ENCODE measurements around the gene PRPH. TPM values are rescaled to one million over a fixed set of nuclear protein-coding genes. Genes with fewer than 3 reads are reported as not detected.

PRPH gene
- total and polyA plus RNA-seq, 9 of the 15 experiments (the other 6 are each of a cell fraction or from before 2014, with no cell fraction given) = 0.27 to 1.9 (median 1.3) TPM; not detected in 1

DNA sequence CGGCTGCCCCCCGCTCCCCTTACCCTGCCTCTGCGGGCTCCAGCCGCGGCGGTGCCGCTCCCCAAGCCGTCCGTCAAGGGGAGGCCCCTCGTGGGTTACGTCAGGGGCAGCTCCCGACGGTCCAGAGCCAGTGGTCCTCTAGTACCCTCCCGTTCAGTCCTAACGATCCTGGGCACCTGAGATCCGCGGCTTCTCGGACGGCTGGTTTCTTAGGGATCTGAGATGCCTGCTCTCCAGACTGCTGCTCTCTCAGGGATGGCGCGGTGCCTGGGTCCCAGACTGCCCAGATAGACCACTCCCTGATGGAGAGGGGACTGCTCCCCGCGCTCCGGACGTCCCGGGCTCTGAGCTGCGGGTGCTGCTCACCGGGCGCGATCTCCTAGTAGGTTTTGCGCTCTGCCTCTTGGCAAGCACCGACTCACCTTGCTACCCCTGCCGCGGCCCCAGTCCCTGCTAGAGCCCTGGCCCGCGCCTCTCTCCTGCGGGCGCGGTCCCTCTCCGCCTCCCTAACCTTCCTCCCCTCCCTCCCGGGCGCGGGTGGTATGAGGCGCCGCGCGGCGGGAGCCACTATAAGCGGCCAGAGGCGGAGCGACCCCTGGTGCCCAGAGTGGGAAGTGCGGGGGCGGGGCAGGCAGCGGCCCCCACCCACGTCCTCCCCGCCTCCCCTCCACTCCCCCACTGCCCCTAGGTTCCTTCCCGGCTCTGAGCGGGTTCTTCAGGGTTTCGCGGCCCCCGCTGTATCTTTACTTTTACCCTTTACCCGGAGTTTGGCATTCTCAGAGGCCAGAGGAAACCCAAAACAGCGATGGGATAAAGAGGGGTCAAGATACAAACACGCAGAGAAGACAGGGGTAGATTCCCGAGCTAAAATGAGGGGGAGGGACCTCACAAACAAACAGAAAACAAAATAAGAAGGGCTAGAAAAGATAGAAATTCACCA lies 42.0 kb downstream of the PRPH start, which contains the start of gene C1QL4 (continued):
- TF ChIP-seq E2F6 (IDR thresholded peaks at IDR 0.05; ENCODE audit: borderline replicate concordance in 1 of 2, extremely low read depth in 1 of 2, insufficient read depth in 1 of 2, insufficient read length in 1 of 2, low read depth in 1 of 2, low read length in 1 of 2, poor library complexity in 1 of 2, severe bottlenecking in 1 of 2) = peak; percentile 18 to 61
- no peak for TF ChIP-seq NELFE (IDR thresholded peaks at IDR 0.05; ENCODE audit: insufficient read depth, insufficient read length)
- 0 out of 2 replicates have a peak, but pooled peaks have one; percentile 62 for TF ChIP-seq THAP12 (CRISPR knock-in tag; IDR thresholded peaks at IDR 0.05)
- TF ChIP-seq ZNF584 (CRISPR knock-in tag; IDR thresholded peaks at IDR 0.05; ENCODE audit: low read depth) = no peak
- TF ChIP-seq SIX5 (IDR thresholded peaks at IDR 0.05; ENCODE audit: borderline replicate concordance in 1 of 2, insufficient read depth in 1 of 2, low read depth in 1 of 2, low read length in 2 of 2) = no peak
- TF ChIP-seq PCBP1 (IDR thresholded peaks at IDR 0.05; ENCODE audit: low read depth, low read length, poor library complexity, severe bottlenecking) = peak; percentile 67
- TF ChIP-seq DIDO1 (tag; IDR thresholded peaks at IDR 0.05; ENCODE audit: low read depth) = no peak
- no peak for TF ChIP-seq PCBP2 (IDR thresholded peaks at IDR 0.05; ENCODE audit: low read depth, low read length, poor library complexity, severe bottlenecking)
- TF ChIP-seq NCOA2 (IDR thresholded peaks at IDR 0.05; ENCODE audit: partially characterized antibody in 2 of 2) = no peak
- TF ChIP-seq SIN3B (IDR thresholded peaks at IDR 0.05; ENCODE audit: low read depth) = no peak
- TF ChIP-seq HIVEP1 (CRISPR knock-in tag; IDR thresholded peaks at IDR 0.05) = no peak
- TF ChIP-seq ZNF140 (CRISPR knock-in tag; IDR thresholded peaks at IDR 0.05) = no peak
- no peak for TF ChIP-seq TCF7 (IDR thresholded peaks at IDR 0.05; ENCODE audit: borderline replicate concordance)
- no peak for TF ChIP-seq GATAD2A (IDR thresholded peaks at IDR 0.05)
- TF ChIP-seq, protein P1, sequence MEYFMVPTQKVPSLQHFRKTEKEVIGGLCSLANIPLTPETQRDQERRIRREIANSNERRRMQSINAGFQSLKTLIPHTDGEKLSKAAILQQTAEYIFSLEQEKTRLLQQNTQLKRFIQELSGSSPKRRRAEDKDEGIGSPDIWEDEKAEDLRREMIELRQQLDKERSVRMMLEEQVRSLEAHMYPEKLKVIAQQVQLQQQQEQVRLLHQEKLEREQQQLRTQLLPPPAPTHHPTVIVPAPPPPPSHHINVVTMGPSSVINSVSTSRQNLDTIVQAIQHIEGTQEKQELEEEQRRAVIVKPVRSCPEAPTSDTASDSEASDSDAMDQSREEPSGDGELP (CRISPR knock-in tag; IDR thresholded peaks at IDR 0.05; ENCODE audit: borderline replicate concordance) = peak; percentile 61; the same call in 1 of the 2 replicates
- TF ChIP-seq, protein P2, sequence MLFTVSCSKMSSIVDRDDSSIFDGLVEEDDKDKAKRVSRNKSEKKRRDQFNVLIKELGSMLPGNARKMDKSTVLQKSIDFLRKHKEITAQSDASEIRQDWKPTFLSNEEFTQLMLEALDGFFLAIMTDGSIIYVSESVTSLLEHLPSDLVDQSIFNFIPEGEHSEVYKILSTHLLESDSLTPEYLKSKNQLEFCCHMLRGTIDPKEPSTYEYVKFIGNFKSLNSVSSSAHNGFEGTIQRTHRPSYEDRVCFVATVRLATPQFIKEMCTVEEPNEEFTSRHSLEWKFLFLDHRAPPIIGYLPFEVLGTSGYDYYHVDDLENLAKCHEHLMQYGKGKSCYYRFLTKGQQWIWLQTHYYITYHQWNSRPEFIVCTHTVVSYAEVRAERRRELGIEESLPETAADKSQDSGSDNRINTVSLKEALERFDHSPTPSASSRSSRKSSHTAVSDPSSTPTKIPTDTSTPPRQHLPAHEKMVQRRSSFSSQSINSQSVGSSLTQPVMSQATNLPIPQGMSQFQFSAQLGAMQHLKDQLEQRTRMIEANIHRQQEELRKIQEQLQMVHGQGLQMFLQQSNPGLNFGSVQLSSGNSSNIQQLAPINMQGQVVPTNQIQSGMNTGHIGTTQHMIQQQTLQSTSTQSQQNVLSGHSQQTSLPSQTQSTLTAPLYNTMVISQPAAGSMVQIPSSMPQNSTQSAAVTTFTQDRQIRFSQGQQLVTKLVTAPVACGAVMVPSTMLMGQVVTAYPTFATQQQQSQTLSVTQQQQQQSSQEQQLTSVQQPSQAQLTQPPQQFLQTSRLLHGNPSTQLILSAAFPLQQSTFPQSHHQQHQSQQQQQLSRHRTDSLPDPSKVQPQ (CRISPR knock-in tag; IDR thresholded peaks at IDR 0.05; ENCODE audit: borderline replicate concordance) = no peak
- TF ChIP-seq LARP7 (IDR thresholded peaks at IDR 0.05) = no peak
- no peak for TF ChIP-seq U2AF1 (optimal IDR thresholded peaks at IDR 0.05; ENCODE audit: low read depth, low read length)
- TF ChIP-seq CREM (IDR thresholded peaks at IDR 0.05; ENCODE audit: low read depth) = peak; percentile 65

Measured in K562 (cell line).